Psoas muscle (tissue), 8 donors: Measurements from ENCODE around the gene SURF2. TPM values are rescaled to one million over a fixed set of nuclear protein-coding genes. Genes with fewer than 3 reads are reported as not detected.

ENCODE experiments used
- ATAC-seq, 4 donors: fragments of 200-7000 bp; cut with Tn5 transposase; one replicate each; pipeline ENCODE4 v1.9.1; 2020; ENCODE audit warnings: moderate library complexity in 3 of 4, mild to moderate bottlenecking in 2 of 4
- DNase-seq, 2 donors: peaks; one replicate each; pipeline ENCODE4 v3.0.0-alpha.2; 2020
- H3K27ac ChIP-seq: fragments of 200-600 bp; one replicate; pipeline ENCODE4 v1.8.0; 2022
- H3K27me3 ChIP-seq, 3 donors: fragments of 200-600 bp in 1 of 3; one replicate each; pipeline versions ENCODE4 v1.6.1 to v1.8.0; 2013 to 2022; ENCODE audit warnings: low read length in 2 of 3, mild to moderate bottlenecking in 2 of 3, moderate library complexity in 1 of 3; ENCODE audit not compliant: insufficient read depth in 3 of 3
- H3K36me3 ChIP-seq, 2 donors: fragments of 200-600 bp in 1 of 2; one replicate each; pipeline versions ENCODE4 v1.6.1 to v1.8.0; 2013 to 2022; ENCODE audit warnings: low read depth in 1 of 2, mild to moderate bottlenecking in 1 of 2, moderate library complexity in 1 of 2; ENCODE audit not compliant: insufficient read depth in 1 of 2
- H3K4me1 ChIP-seq: fragments of 200-600 bp; one replicate; pipeline ENCODE4 v1.8.0; 2022
- H3K4me3 ChIP-seq: fragments of 200-600 bp; one replicate; pipeline ENCODE4 v1.8.0; 2022; ENCODE audit warnings: mild to moderate bottlenecking
- H3K9me3 ChIP-seq: fragments of 200-600 bp; one replicate; pipeline ENCODE4 v1.8.0; 2022
- WGBS, 3 donors: extraction: QIAGEN DNeasy Blood & Tissue Kit; methylation state at CpG; one replicate each; pipeline versions ENCODE4 v1.1.6 to v1.1.7; 2013; 5-methylcytosine and 5-hydroxymethylcytosine counted together
- intact Hi-C, 2 donors: fragments of 100-400 bp; cut with DNase I; formaldehyde crosslinking; loops; one replicate each; pipeline versions ENCODE4 v1.11.0 to v1.14.2; 2022
- polyA plus RNA-seq, 3 donors: library from polyadenylated mRNA; stranded (reverse); fragments of 200-250 nt; gene quantifications; one replicate each; pipeline ENCODE4 v1.2.3, GENCODE V29; 2013
- total RNA-seq, 4 donors: library from RNA; stranded (reverse); fragmentation: NEBNext Ultra II Directional in 2 of 4; extraction: Animal tissue kit (Norgen Biotek cat#: 25700) in 2 of 4; gene quantifications; one replicate each; pipeline versions ENCODE4 v1.2.1 to v1.2.4, GENCODE V29; 2021 to 2023
- TF ChIP-seq, protein P1 (sequence below): fragments of 200-600 bp; IDR thresholded peaks from one replicate; pipeline ENCODE4 v1.8.0; 2022; ENCODE audit warnings: antibody characterized with exemption
- donor health status: healthy with polysubstance abuse.
- donor health status: DM: no; HTN: no; CAD: no; lungs with moderate emphysema.
- donor health status: Bipolar disorder and iron deficiency.
- donor health status: healthy.
- donor health status: DM: yes; HTN: yes; CAD: no.
- donor health status: DM: no; HTN: no; CAD: no.
- donor health status: DM: no; HTN: no; CAD: no.
- donor health status: DM: yes; HTN: yes; CAD: no.

Gene SURF2
- total and polyA plus RNA-seq, 7 donors = 10.9 to 50.6 (median 13.8) TPM

DNA sequence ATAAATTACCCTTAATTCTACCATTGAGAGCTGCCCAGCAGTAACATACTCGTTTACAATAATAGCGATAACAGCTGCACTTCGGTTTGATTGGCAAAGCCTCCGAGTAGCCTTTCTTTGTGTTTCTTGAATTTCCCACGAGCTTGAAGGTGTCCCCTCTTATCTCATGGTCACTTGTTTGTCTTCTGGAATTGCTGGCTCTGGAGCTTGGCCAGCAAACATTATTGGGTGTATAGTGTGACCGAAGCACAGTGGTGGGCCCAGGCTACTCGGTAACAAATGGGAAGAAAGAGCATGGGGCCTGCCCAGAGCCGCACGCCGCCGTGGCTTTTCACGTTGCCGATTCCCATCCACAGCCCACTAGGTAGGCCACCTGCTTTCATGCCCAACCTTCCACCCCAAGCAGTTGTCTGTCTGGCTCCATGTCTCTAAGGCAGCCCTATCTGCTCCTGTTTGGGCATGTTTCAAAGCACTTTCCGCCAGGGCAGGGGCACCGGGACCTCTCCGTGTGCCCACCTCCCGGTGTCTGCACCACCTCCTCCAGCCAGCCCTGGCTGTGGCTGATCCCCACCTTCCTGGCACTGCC, 28.5 kb downstream of the SURF2 start:
- Histone ChIP-seq H3K9me3 (no peaks in the 10 kb centered on the region), H3K36me3 (no peaks in the 10 kb centered on the region), H3K27me3 (peaks cover 0 to 3% (median 0%) of the 10 kb centered on the region in 3 donors), H3K4me3 (no peak overlapping the region), H3K4me1 (no peaks in the 10 kb centered on the region), H3K27ac (no peak overlapping the region)
- intact Hi-C loops = no loop called here
- TF ChIP-seq, protein P1, sequence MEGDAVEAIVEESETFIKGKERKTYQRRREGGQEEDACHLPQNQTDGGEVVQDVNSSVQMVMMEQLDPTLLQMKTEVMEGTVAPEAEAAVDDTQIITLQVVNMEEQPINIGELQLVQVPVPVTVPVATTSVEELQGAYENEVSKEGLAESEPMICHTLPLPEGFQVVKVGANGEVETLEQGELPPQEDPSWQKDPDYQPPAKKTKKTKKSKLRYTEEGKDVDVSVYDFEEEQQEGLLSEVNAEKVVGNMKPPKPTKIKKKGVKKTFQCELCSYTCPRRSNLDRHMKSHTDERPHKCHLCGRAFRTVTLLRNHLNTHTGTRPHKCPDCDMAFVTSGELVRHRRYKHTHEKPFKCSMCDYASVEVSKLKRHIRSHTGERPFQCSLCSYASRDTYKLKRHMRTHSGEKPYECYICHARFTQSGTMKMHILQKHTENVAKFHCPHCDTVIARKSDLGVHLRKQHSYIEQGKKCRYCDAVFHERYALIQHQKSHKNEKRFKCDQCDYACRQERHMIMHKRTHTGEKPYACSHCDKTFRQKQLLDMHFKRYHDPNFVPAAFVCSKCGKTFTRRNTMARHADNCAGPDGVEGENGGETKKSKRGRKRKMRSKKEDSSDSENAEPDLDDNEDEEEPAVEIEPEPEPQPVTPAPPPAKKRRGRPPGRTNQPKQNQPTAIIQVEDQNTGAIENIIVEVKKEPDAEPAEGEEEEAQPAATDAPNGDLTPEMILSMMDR = no peak
- WGBS, 3 donors = 77 to 85% (median 85%) methylated on average over 17 of the region's 17 CpGs
- no peak for DNase-seq
- peak in 1 of 4 donors; percentile 8 for ATAC-seq

GRCh38 chr9:133385452-133385851, 29.1 kb downstream of the SURF2 start:
- Histone ChIP-seq H3K4me1 (no peaks in the 10 kb centered on the region), H3K9me3 (no peaks in the 10 kb centered on the region), H3K36me3 (no peaks in the 10 kb centered on the region), H3K27me3 (peaks cover 0 to 5% (median 0%) of the 10 kb centered on the region in 3 donors), H3K4me3 (no peak overlapping the region), H3K27ac (no peak overlapping the region)
- intact Hi-C loops = no loop called here
- TF ChIP-seq, protein P1 = no peak
- ATAC-seq = no peak
- DNase-seq = no peak
- WGBS, 3 donors = 80 to 86% (median 81%) methylated on average over 14 of the region's 14 CpGs

GRCh38 chr9:133386338-133386737, 30.0 kb downstream of the SURF2 start:
- no peaks in the 10 kb centered on the region for H3K36me3 ChIP-seq
- DNase-seq (no peak), ATAC-seq (no peak)
- intact Hi-C loops = no loop called here
- no peak overlapping the region for H3K4me3 ChIP-seq
- TF ChIP-seq, protein P1 = no peak
- 69 to 74% (median 73%) methylated on average over 13 of the region's 13 CpGs for WGBS, 3 donors
- H3K4me1 ChIP-seq = no peaks in the 10 kb centered on the region
- H3K27me3 ChIP-seq = peaks cover 0 to 10% (median 0%) of the 10 kb centered on the region in 3 donors
- H3K27ac ChIP-seq = no peak overlapping the region
- H3K9me3 ChIP-seq = no peaks in the 10 kb centered on the region

- no peaks in the 10 kb centered on the region for H3K4me1 ChIP-seq
- ATAC-seq = no peak
Observed at GRCh38 chr9:133387680-133388079, 31.3 kb downstream of the SURF2 start.

More at GRCh38 chr9:133387680-133388079, 31.3 kb downstream of the SURF2 start:
- Histone ChIP-seq H3K27me3 (peaks cover 0 to 10% (median 0%) of the 10 kb centered on the region in 3 donors), H3K4me3 (no peak overlapping the region), H3K9me3 (no peaks in the 10 kb centered on the region), H3K36me3 (no peaks in the 10 kb centered on the region), H3K27ac (no peak overlapping the region)
- TF ChIP-seq, protein P1 = no peak
- intact Hi-C loops = no loop called here
- 83 to 84% (median 84%) methylated on average over 9 of the region's 9 CpGs for WGBS, 3 donors
- DNase-seq = no peak
